NAMALWA (cell line): ENCODE data around the gene LCN2.
"Not testable (repeated sequence)": the region's sequence is repeated elsewhere in the genome, so short reads cannot be mapped to it uniquely, and the experiment has no call there.

ENCODE experiments used
- DNase-seq: peaks from one replicate; pipeline ENCODE4 v3.0.0-alpha.2; 2015; ENCODE audit warnings: low spot score

The LCN2 gene

GRCh38 chr9:128128836-128129590 is 20.2 kb upstream of the LCN2 start:
- DNase-seq = peak; percentile 28

DNA sequence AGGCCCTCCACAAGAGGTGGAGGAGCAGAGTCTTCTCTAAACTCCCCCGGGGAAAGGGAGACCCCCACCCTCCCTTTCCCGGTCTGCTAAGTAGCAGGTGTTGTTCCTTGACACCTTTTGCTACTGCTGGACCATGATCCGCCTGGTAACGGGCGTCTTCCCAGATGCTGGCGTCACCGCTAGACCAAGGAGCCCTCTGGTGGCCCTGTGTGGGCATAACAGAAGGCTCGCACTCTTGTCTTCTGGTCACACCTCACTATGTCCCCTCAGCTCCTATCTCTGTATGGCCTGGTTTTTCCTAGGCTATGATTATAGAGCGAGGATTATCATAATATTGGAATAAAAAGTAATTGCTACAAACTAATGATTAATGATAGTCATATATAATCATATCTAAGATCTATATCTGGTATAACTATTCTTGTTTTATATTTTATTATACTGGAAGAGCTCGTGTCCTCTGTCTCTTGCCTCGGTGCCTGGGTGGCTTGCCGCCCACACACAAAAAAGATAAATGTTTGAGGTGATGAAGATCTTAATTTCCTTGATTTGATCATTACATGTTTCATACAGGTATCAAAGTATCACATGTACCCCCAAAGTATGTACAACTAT is 19.2 kb upstream of the LCN2 start:
- DNase-seq = not testable (repeated sequence)

DNA sequence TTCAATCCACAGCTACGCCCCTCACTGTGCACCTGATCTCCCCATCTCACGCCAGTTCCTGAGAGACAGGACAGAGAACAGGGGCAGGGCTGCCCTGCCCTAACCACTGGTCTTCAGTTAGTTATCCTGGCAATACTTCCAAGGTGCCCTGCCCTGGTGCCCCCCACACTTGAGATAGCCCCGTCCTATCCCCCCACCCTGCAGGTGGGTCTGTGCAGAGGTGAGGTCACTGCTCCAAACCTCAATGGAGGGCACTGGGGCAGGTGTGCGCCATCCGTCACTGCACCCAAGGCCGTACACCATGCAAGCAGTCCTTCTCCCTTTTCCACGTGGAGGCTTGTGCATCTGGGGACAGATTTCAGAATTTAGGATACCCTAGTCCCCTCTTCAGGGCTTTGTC is 18.6 kb upstream of the LCN2 start:
- not testable (repeated sequence) for DNase-seq

DNA sequence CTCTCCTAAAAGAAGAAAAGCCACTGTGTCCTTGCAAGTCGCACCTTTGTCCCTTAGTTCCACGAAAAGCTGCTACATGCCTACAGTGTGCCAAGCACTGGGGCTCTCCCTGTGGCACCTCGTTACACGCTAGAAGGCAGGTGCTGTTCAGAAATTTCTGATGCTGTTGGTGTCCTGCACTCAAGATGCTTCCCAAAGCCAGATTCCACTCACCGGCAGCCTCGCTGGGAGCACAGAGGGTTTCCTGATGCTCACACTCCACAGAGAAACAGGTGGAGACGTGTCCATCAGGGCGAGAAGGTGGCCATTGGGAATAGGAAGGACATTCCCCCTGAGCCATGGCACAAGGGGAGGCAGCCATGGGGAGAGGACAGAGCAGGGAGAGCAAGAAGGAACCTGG is 17.9 kb upstream of the LCN2 start:
- DNase-seq = not testable (repeated sequence)

GRCh38 chr9:128132139-128132538 is 17.1 kb upstream of the LCN2 start:
- not testable (repeated sequence) for DNase-seq

DNA sequence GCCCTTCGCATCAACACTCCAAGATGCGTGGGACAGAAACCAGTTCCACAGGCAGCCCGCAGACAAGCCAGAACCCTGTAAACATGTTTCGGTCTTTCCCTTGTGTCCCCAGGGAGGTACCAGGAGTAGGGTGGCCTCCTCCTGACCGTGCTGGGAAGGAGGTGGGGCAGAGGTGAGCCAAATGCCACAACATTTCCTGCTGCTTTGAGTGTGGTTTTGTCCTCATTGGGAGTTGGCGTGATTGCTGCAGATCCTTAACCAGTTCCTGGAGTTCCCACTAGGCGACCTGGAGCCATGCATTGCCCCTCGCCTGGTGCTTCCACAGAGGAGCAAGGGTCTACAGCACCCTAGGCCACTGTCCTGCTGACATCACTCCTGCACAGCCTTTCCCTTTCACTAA is 13.7 kb upstream of the LCN2 start:
- not testable (repeated sequence) for DNase-seq

GRCh38 chr9:128136816-128137793 is 12.1 kb upstream of the LCN2 start:
- no peak for DNase-seq

DNA sequence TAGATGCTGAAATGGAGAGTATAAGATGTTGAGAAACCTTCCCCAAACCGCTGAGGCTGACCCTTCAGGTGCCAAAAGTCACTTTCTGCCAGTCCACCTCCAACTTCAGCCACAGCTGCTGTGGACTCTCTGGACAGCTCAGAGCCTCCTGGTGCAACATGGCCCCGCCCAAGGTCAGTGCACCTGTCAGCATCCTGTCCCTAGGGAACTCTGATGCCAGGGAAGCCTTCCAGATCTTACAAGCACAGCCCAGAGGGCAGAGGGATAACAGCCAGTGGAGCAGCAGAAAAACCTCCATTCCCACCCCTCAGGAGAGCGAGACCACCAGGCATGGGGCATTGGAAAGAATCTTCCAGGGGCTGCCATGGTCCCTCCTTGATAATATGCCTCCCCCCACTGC is 11.3 kb upstream of the LCN2 start:
- no peak for DNase-seq

DNA sequence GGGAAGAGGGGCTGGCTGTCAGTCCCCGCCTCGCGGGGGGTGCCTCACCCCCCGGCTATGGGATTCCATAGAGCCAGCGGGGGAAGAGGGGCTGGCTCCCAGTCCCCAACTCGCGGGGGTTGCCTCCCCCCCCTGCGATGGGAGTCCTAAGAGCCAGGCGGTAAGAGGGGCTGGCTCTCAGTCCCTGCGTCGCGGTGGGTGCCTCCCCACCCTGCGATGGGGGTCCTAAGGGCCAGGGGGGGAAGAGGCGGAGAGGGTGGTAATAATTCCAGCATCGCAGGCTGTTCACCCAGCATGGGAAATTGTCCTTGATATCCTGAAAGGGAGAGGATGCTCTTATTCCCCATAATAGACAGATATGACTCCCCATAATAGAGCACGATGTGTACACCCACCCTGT is 9.6 kb upstream of the LCN2 start:
- DNase-seq = no peak

GRCh38 chr9:128141604-128142003 is 7.6 kb upstream of the LCN2 start:
- DNase-seq = no peak

DNA sequence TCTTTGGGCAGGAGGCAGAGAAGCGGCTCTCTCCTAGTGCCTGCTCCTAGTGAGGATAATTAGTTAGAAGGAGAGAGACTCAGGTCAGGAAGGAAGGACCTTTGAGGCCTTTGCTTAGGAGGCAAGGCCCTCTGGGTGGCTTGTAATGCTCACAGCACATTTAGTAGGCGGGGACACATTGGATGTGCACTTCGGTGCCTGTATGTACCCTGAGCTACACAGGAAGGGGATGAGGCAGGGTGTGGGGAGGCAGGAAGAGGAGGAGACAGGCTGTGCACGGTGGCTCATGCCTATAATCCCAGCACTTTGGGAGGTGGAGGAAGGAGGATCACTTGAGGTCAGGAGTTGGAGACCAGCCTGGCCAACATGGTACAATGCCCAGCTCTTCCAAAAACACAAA is 7.2 kb upstream of the LCN2 start:
- DNase-seq = no peak

- DNase-seq = no peak
These were observed 6.7 kb upstream of the LCN2 start for GRCh38 chr9:128142596-128142995.

- DNase-seq = no peak
These were observed 5.6 kb upstream of the LCN2 start for GRCh38 chr9:128143525-128144238.

GRCh38 chr9:128144239-128145181 is 4.7 kb upstream of the LCN2 start:
- no peak for DNase-seq

GRCh38 chr9:128145536-128145935 is 3.7 kb upstream of the LCN2 start:
- DNase-seq = no peak

GRCh38 chr9:128145951-128146351 is 3.3 kb upstream of the LCN2 start:
- DNase-seq = no peak

DNA sequence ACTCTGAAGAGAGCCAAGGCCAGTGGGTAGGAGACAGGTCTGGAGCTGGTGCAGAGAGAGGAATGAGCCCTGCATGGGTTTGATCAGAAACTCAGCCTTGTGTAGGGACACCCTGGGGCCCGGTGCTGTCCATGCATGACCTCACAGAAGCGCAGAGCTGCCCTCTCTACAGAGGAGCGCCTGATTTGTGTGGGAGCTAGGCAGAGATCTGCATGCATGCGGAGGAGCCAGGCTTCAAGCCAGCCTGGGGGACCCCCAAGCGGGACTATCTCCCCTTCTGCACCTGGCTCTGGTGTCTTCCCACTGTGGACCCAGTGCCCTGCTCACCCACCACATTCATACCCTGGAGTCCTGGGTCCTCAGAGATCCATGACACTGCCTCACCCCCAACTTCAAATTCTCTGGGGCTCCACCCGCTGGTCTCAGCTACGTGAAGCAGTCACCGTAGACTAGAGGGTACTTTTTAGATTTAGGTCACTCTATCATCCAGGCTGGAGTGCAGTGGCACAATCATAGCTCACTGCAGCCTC is 2.6 kb upstream of the LCN2 start:
- no peak for DNase-seq

DNA sequence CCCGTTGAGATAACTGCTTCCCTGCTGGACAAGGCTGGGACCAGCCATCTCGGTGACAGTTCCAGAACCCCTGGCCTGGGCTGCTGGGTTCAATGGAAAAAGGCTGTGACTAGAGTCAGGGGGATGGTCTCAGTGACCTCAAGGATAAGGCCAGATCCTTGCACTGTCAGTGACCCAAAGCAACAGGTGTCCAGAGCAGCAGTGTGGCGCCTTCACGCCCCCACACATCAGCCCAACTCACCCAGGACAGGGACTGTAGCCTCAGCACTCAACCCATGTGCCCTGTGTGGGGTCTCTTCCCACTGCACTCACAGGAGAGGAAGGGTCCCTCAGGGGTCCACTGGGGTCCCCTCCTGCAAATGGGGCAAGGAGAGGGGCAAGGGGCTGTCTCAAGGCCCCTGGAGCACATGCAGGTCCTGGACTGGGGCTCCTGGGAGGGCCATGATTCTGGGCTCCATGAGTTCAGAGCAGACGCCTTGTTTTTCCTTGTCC is 698 bp upstream of the LCN2 start:
- DNase-seq = no peak

DNA sequence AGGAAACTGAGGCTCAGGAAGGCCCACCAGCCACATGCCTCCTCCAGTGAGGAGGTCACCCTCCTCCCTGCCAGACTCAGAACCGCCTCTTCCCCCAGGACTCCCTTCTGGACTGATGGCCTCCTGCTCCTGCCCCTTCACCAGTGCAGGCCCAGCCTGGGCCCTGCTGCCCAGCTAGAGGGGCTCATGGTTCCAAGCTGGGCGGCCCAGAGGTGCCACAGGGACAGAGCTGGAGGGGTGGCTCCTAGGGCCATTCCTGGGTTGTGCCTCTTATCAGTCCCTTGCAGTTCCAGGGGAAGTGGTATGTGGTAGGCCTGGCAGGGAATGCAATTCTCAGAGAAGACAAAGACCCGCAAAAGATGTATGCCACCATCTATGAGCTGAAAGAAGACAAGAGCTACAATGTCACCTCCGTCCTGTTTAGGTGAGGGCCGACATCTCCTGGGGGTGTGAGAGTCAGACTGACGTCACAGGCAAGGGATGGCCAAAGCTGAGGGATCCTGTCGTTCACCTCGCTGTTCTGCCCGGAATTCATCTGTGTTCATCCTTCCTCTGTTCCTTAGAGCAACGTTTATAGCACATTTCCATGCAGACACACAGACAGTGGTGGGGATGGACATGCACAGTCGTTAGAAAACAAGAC is 819 bp downstream of the LCN2 start:
- no peak for DNase-seq
